HFFc6 (cell line): ENCODE data around the gene DDX41. TPM values are rescaled to one million over a fixed set of nuclear protein-coding genes. Genes with fewer than 3 reads are reported as not detected.

Source experiments
- DNase-seq: peaks from one replicate; pipeline ENCODE4 v3.0.0-alpha.2; 2018
- H3K27ac Mint-ChIP-seq: 2 replicates; pipeline ENCODE4 v1.8.0; 2020; ENCODE audit warnings: mild to moderate bottlenecking, mixed read lengths
- H3K27me3 Mint-ChIP-seq: 2 replicates; pipeline ENCODE4 v1.8.0; 2021; ENCODE audit warnings: mild to moderate bottlenecking, moderate library complexity, mixed read lengths; ENCODE audit not compliant: insufficient read depth
- H3K36me3 Mint-ChIP-seq: 2 replicates; pipeline ENCODE4 v1.8.0; 2021; ENCODE audit warnings: low read depth, mixed read lengths
- H3K4me1 Mint-ChIP-seq: 2 replicates; pipeline ENCODE4 v1.8.0; 2020; ENCODE audit warnings: low read depth, mixed read lengths
- H3K4me3 Mint-ChIP-seq: 2 replicates; pipeline ENCODE4 v1.8.0; 2020; ENCODE audit warnings: mild to moderate bottlenecking, moderate library complexity, mixed read lengths
- H3K9me3 Mint-ChIP-seq: 2 replicates; pipeline ENCODE4 v1.8.0; 2020; ENCODE audit warnings: mild to moderate bottlenecking, mixed read lengths
- CTCF ChIP-seq: fragments of 200-600 bp; sonication (generic); IDR thresholded peaks from 2 replicates; pipeline ENCODE4 v1.5.0; 2021; ENCODE audit warnings: antibody characterized with exemption, mild to moderate bottlenecking
- total RNA-seq, 6 experiments: library from RNA; stranded (reverse); fragmentation: NEBNext Ultra II Directional; extraction: Animal tissue kit (Norgen Biotek cat#: 25700); gene quantifications; 2 replicates in 1 of 6; 3 replicates in 5 of 6; pipeline ENCODE4 v1.2.3, GENCODE V29; 2021

The DDX41 gene
- total RNA-seq, 6 experiments from 2014 or later: 83.8 to 105 (median 98.5) TPM

GRCh38 chr5:177476531-177477233, 40.1 kb downstream of the DDX41 start:
- Mint-ChIP-seq H3K27ac (peak overlapping the region; percentile 42), H3K4me3 (peak overlapping the region; percentile 5), H3K36me3 (peaks cover 11% of the 10 kb centered on the region), H3K27me3 (peaks cover 65% of the 10 kb centered on the region), H3K4me1 (peaks cover 68% of the 10 kb centered on the region), H3K9me3 (peaks cover 9% of the 10 kb centered on the region; the same call in 1 of the 2 replicates)
- DNase-seq: peak; percentile 55
- no peak for TF ChIP-seq CTCF

DNA sequence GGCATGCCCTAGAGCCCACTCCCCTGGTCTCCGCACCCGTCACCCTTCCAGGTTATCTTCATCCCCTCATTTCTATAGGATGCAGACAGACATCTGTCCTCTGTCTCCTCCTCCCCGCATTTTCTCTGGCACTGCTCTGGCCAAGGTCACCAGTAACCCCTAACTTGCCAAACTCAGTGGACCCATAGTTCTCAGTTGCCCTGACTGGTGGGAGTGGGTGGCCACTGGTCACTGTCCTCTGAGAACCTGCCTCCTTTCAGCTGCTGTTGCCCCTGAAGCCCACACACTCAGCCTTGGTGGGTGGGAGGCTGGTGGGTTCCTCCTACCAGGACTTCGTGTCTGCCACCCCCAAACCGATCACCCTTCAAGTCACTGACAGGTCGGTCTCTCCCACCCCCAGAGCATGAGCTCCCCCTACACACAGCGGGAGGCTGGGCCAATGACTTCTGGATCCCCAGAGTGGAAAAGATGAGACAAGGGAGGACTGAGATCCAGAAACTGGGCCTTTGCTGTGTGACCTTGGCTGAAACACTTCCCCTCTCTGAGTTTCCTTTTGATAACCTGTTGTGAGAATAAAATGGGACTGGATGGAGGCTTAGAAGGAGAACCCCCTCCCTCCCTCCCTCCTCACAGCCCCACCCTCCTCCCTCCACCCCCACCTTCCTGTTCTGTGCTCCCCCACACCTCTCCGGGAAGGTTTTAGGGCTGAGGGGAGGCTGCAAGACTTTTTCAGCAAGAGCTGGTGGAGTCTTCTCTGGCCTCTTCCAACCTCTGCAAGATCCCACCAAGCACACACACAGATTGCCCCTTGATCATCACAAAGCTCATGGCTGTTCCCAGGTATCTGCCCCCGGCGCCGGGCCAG, 41.0 kb downstream of the DDX41 start:
- TF ChIP-seq CTCF: no peak
- peaks cover 68% of the 10 kb centered on the region for H3K27me3 Mint-ChIP-seq
- H3K4me3 Mint-ChIP-seq: peak overlapping the region; percentile 60
- H3K36me3 Mint-ChIP-seq: peaks cover 9% of the 10 kb centered on the region
- H3K4me1 Mint-ChIP-seq: peaks cover 74% of the 10 kb centered on the region
- H3K9me3 Mint-ChIP-seq: peaks cover 9% of the 10 kb centered on the region; the same call in 1 of the 2 replicates
- no peak for DNase-seq
- peak overlapping the region; percentile 42 for H3K27ac Mint-ChIP-seq

DNA sequence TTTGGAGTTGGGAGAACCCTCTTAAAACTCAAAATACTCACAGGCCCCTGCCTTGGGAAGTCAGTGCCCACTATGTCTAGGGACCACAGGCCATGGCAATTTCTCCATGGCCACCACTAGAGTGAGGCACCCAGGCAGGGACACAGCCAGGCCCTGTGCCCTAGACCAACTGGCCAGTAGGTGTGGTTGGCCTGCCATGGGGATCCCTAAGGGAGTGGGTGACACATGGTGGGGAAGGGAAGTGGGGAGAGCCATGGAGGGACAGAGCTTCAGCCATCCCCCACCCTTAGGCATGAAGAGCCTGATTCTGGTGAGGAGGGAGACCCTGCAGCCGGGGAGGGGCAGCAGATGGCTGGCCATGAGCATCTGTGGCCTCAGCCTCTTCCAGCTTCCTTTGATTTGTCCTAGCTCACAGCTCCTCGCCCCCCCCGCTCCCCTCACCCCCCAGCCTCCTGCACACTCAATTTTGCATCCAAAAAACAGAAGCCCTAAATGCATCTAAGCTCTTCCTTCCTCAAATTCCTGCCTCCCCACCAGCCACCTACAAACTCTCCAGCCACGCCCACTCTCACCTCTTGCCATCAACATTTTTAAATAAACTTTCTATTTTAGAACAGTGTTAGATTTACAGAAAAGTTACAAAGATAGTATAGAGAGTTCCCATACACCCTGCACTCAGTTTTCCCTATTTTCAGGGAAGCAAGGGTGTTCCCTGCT, 41.8 kb downstream of the DDX41 start:
- H3K27ac Mint-ChIP-seq: peak overlapping the region; percentile 42
- no peak for DNase-seq
- H3K4me3 Mint-ChIP-seq: peak overlapping the region; percentile 60; the same call in 1 of the 2 replicates
- H3K27me3 Mint-ChIP-seq: peaks cover 64% of the 10 kb centered on the region
- H3K4me1 Mint-ChIP-seq: peaks cover 78% of the 10 kb centered on the region
- TF ChIP-seq CTCF: no peak
- peaks cover 9% of the 10 kb centered on the region; the same call in 1 of the 2 replicates for H3K9me3 Mint-ChIP-seq
- H3K36me3 Mint-ChIP-seq: peaks cover 12% of the 10 kb centered on the region

GRCh38 chr5:177474002-177474476, 42.7 kb downstream of the DDX41 start:
- H3K9me3 Mint-ChIP-seq: peaks cover 4% of the 10 kb centered on the region; the same call in 1 of the 2 replicates
- H3K27ac Mint-ChIP-seq: peak overlapping the region; percentile 78
- TF ChIP-seq CTCF: no peak
- peak overlapping the region; percentile 60 for H3K4me3 Mint-ChIP-seq
- DNase-seq: no peak
- peaks cover 55% of the 10 kb centered on the region for H3K27me3 Mint-ChIP-seq
- H3K4me1 Mint-ChIP-seq: peaks cover 78% of the 10 kb centered on the region
- peaks cover 5% of the 10 kb centered on the region; the same call in 1 of the 2 replicates for H3K36me3 Mint-ChIP-seq

GRCh38 chr5:177473443-177474001, 43.2 kb downstream of the DDX41 start, which contains the start of gene DBN1:
Gene DBN1 (minus strand): TSS chr5:177473634. CDS start chr5:177473521, 113 bp downstream.
- no peak for TF ChIP-seq CTCF
- H3K4me1 Mint-ChIP-seq: peaks cover 78% of the 10 kb centered on the region
- DNase-seq: no peak

More at GRCh38 chr5:177473443-177474001, 43.2 kb downstream of the DDX41 start, which contains the start of gene DBN1:
- H3K27me3 Mint-ChIP-seq: peaks cover 51% of the 10 kb centered on the region
- H3K9me3 Mint-ChIP-seq: peaks cover 4% of the 10 kb centered on the region; the same call in 1 of the 2 replicates
- peaks cover 10% of the 10 kb centered on the region; the same call in 1 of the 2 replicates for H3K36me3 Mint-ChIP-seq
- peak within 1 kb of the TSS; percentile 78 for H3K27ac Mint-ChIP-seq
- H3K4me3 Mint-ChIP-seq: peak within 1 kb of the TSS; percentile 92
